PFSK-1 (cell line): ENCODE results near the gene HEATR5B.

Experiments used
- POLR2AphosphoS5 ChIP-seq: IDR thresholded peaks from 2 replicates; pipeline ENCODE4 v1.6.1; 2012; ENCODE audit warnings: low read depth, mild to moderate bottlenecking, control low read depth, low read length, moderate library complexity
- REST ChIP-seq, 2 experiments: IDR thresholded peaks; 2 replicates each; pipeline versions ENCODE4 v1.6.1 to v1.8.0; 2011 to 2012; ENCODE audit warnings: low read depth in 2 of 2, low read length in 2 of 2, control low read depth in 1 of 2, inconsistent platforms in 1 of 2, mild to moderate bottlenecking in 1 of 2, moderate library complexity in 1 of 2; ENCODE audit not compliant: insufficient read depth in 1 of 2
- SIN3A ChIP-seq: IDR thresholded peaks from 2 replicates; pipeline ENCODE4 v1.6.1; 2012; ENCODE audit warnings: mild to moderate bottlenecking, low read length, moderate library complexity, borderline replicate concordance; ENCODE audit not compliant: insufficient read depth
- TAF1 ChIP-seq: IDR thresholded peaks from 2 replicates; pipeline ENCODE4 v1.6.1; 2012; ENCODE audit warnings: low read length, control low read depth, borderline replicate concordance; ENCODE audit not compliant: insufficient read depth

- TF ChIP-seq TAF1 (no peak), SIN3A (no peak), REST (IDR thresholded peaks at IDR 0.05; ENCODE audit: insufficient read depth in 1 of 2, low read depth in 2 of 2, low read length in 2 of 2) (no peak), POLR2AphosphoS5 (no peak)
These were observed 48.7 kb upstream of the HEATR5B start for GRCh38 chr2:37132914-37133313.
